GM18498 (cell line): ENCODE data around the gene NEK7.
"Not testable (repeated sequence)": the region's sequence is repeated elsewhere in the genome, so short reads cannot be mapped to it uniquely, and the experiment has no call there.

Experiments used
- ATAC-seq: cut with Tn5 transposase; IDR thresholded peaks from one replicate; pipeline ENCODE4 v1.9.1; 2021; ENCODE audit warnings: mild to moderate bottlenecking, moderate library complexity; ENCODE audit not compliant: unreplicated experiment

NEK7 gene

GRCh38 chr1:198201956-198202784, 45.4 kb downstream of the NEK7 start:
- peak; percentile 83 for ATAC-seq

- no peak for ATAC-seq
Observed at GRCh38 chr1:198203434-198203833, 46.6 kb downstream of the NEK7 start.

GRCh38 chr1:198205016-198205684, 48.4 kb downstream of the NEK7 start:
- no peak for ATAC-seq

GRCh38 chr1:198206292-198206691, 49.5 kb downstream of the NEK7 start:
- no peak for ATAC-seq

DNA sequence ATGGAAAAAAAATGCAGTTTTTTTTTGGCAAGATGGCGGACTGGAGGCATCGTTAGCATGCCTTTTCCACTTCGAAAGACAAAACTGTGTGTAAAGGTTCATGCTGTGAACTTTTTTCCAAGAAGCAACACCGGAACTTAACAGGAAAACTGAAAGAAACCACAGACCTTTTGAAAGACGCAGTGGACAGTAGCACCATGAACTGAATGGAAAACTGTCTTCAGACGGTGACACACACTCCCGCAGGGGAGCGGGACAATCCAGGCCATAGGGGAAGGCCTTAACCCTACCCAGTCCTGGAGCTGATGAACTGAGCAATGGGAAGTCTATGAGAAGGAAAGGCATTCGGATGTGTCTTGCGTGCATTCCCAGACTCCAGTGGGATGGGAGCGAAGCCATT, 54.9 kb downstream of the NEK7 start:
- ATAC-seq = no peak

DNA sequence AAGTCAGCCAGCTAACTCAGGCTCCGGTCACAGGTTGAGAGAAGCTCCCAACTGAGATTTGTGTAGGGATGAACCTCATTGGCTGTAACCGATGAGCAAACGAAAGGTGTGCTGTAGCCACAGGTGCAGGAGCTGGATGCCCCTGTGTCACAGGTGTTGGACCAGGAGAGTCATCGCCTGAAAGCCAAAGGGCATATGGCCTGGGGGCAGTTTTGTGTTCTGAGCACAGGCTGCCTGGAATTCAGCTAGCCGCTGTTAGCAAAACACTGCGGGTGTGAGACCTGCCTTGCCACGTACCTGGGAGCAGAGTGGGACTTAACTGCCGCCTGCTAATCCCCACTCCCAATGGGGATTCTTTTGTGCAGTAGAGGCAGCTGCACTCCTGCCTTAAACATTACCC, 55.3 kb downstream of the NEK7 start:
- ATAC-seq = no peak

DNA sequence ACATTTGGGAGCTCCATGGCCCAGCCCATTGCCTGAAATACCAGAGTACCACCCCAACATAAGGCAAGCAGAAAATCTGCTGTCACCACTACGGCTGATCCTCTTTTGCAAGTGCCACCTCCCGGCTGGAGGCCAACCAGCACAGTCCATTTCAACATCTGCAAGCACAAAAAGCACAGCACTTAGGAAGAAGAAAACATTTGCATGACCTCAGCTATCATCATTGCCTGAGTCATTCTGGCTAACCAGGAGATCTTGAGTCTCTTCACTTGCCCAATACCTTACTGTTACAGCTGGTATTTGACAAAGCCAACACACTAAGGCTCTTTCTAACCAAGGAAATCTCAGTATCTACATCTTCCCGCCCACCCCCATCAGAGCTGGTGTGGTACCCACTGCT, 55.9 kb downstream of the NEK7 start:
- ATAC-seq = no peak

- no peak for ATAC-seq
Observed at GRCh38 chr1:198214924-198215323, 58.1 kb downstream of the NEK7 start.

DNA sequence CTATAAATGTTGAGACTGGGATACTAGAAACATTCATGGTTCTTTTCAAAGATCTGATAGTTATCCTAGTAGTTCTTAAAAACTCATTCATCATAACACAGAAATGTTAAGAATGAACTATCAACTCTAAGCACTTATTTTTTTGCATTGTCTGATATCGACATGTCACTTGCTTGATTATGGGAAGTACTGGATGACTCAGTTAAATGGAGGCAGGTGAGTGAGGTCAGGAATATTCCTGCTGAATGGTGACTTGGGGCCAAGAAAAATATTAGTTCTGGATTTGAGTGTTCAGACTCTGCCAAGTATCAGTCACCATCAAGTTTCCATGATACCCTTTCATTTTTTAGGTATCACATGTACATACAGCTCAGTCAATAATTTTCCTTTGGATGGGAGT, 63.6 kb downstream of the NEK7 start:
- ATAC-seq = no peak

- ATAC-seq = not testable (repeated sequence)
Observed at GRCh38 chr1:198227010-198227409, 70.2 kb downstream of the NEK7 start.

GRCh38 chr1:198227454-198227853, 70.7 kb downstream of the NEK7 start:
- not testable (repeated sequence) for ATAC-seq

DNA sequence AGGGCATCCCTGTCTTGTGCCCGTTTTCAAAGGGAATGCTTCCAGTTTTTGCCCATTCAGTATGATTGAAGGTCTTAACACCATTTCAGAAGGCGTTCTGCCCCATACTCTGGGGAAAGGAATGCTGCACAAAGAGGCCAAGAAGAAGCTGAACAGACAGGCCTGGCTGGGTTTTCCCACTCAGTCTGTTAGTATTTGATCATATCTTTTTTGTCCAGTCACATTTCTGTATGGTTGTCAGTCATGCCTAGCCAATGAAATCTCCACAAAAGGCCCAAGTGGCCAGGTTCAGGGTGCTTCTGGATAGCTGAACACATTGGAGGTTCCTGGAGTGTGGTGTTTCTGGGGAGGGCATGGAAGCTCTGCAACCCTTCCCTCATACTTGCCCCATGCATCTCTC, 72.1 kb downstream of the NEK7 start:
- no peak for ATAC-seq

GRCh38 chr1:198231779-198232178, 75.0 kb downstream of the NEK7 start:
- no peak for ATAC-seq

DNA sequence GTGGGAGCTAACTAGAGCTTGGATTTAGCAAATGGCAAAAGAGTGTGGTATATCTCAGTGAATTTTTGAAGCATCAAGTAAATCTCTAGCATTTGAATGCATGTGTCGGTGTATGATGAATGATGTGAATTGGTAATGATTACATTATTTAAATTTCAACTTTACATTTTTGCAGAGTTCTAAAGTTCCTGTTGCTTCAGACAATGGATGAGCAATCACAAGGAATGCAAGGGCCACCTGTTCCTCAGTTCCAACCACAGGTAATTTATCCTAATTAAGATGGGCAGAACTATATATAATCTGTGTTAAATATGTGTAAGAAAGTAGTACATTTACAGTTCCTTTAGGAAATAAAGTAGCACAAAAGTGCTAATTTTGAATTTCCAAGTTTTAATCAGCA, 75.6 kb downstream of the NEK7 start:
- ATAC-seq = no peak

DNA sequence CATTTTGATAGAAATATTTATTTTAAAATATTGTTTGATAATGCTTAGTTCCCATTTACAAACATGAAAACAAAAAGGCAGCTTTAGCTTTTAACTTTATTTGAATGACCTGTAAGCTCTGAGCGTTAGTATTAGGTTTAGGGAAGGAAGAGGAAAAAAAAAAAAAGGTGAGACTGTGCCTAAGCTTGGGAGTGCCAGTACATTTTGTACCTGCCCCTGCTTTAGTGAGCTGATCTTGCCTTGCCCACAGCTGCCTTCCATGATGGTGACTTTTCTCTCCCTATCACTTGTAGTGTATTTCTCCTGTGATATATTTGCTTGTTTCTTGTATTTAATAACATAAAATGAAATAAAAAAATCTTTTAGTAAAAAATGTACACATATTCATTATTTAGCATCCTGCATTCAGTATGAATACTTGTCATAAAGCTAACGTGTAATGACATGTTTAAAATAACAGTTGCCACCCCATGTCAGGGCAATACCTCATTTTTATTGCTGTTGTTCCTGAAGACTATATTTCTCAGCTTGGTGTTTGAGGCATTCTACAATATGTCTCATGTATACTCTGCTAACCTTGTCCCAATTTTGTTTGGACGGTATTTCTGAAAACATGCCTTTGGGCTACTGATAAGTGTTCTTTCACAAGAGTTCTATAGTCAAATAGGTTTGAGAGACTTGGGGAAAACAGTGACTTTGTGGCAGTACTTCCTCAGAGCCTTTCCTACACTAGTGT, 76.3 kb downstream of the NEK7 start:
- no peak for ATAC-seq

DNA sequence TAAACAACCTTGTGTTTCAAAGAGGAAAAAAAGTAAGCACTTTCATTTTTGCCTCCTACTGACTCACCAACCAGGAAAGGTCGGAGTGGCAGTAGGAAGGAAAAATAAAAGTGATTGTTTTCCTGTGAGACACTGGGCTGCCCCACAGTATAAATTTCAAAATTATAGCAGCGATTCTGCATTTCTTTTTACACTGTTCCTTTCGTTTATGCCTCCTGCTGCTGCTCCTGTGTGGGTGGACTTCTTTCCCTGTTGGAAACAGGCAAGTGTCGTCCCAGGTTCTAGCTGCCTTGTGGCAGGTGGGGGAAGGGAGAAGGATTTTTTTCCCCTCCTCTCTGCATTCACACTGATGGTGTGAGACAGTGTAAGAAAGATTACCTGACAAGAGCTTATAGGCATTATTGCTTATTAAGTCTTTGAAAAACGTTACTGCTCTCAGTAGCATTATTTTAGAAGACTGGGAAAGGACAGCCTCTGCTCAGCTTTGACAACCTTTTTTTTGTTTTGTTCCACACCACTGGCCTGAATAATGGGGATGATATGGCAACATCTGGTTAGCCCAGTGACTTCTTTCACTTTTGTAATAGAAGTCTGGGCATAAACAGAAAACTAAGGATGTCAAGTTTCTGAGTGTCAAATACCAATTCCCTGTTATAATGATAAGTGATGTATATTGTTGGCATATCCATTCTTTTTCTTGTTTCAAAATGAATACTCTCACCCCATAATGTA, 77.9 kb downstream of the NEK7 start:
- ATAC-seq = peak; percentile 61

- ATAC-seq = no peak
Observed at GRCh38 chr1:198238121-198238520, 81.3 kb downstream of the NEK7 start.

GRCh38 chr1:198241553-198241952, 84.8 kb downstream of the NEK7 start:
- ATAC-seq = no peak

DNA sequence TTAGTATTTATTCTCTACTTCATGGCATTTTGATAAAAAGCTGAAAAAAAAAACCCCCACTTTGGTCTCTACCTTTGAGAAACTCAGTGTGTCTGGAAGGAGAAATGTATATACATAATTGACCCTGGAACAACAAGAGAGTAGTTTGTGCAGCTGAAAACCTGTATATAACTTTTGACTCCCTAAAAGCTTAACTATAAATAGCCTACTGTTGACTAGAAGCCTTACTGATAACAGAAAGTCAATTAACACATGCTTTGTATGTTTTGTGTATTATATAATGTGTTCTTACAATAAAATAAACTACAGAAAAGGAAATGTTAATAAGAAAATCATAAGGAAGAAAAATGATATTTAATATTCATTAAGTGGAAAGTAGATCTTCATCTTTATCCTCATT, 88.0 kb downstream of the NEK7 start:
- ATAC-seq = no peak

DNA sequence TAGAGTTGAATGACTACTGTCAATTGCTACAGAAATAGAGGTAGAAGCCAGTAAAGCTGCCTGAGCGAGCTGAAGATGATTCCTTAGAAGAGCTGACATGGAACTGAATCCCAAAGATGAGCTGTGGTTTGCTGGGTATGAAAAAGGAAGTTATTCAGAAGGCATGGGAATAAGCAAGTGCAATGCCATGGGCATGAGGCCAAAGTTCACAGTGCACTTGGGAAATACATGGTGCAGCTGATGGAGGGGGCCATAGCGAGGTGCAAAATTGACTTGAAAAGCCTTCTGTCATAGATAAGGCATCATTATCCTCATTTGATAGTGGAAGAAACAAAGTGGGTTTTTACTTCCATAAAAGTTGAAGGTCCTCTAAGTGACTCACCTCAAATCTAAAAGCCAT, 88.6 kb downstream of the NEK7 start:
- ATAC-seq = no peak

GRCh38 chr1:198246337-198246736, 89.5 kb downstream of the NEK7 start:
- ATAC-seq = no peak
